ENCODE data around the gene PPP2R1A. TPM values are rescaled to one million over a fixed set of nuclear protein-coding genes. Genes with fewer than 3 reads are reported as not detected.

PPP2R1A gene
- total and polyA plus RNA-seq, 7 donors: 108 to 163 (median 132) TPM

DNA sequence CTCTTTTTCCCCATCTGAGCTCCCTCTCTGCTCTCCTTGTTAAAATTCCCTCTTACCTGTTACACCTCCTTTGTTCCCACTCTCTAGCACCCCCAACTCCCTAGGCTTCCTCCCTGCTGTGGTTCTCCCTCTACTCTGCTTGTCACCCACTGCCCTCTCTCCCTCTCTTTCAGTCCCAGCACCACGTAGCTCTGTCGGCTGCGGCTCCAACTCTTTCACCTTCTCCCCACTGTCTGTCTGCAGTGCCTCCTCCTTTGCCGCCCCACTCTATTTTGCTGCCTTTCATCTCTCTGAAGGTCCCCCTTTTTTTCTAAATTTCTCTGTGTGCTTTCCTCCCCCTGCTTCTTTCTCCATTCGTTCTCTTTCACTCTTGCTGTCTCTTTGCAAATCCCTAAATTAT lies 19.5 kb upstream of the PPP2R1A start:
- intact Hi-C loops (cut with DNase I): loop anchor here (1.0 to 2.0 kb wide), 2 partner anchors 19 to 30 kb away; no protein-coding TSS in a partner anchor
- TF ChIP-seq EP300 (IDR thresholded peaks at IDR 0.05) (no peak), POLR2AphosphoS5 (IDR thresholded peaks at IDR 0.05) (no peak), POLR2A (IDR thresholded peaks at IDR 0.05) (no peak)
- TF ChIP-seq, protein P1, sequence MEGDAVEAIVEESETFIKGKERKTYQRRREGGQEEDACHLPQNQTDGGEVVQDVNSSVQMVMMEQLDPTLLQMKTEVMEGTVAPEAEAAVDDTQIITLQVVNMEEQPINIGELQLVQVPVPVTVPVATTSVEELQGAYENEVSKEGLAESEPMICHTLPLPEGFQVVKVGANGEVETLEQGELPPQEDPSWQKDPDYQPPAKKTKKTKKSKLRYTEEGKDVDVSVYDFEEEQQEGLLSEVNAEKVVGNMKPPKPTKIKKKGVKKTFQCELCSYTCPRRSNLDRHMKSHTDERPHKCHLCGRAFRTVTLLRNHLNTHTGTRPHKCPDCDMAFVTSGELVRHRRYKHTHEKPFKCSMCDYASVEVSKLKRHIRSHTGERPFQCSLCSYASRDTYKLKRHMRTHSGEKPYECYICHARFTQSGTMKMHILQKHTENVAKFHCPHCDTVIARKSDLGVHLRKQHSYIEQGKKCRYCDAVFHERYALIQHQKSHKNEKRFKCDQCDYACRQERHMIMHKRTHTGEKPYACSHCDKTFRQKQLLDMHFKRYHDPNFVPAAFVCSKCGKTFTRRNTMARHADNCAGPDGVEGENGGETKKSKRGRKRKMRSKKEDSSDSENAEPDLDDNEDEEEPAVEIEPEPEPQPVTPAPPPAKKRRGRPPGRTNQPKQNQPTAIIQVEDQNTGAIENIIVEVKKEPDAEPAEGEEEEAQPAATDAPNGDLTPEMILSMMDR (IDR thresholded peaks at IDR 0.05): no peak
- no peaks in the 10 kb centered on the region for H3K9me3 ChIP-seq
- DNase-seq: no peak
- no peaks in the 10 kb centered on the region for H3K27me3 ChIP-seq
- WGBS, 2 donors: 2 to 13% methylated on average over 5 of the region's 5 CpGs
- peak overlapping the region; percentile 78 to 90 (median 88) for H3K4me3 ChIP-seq
- H3K36me3 ChIP-seq: peaks cover 6 to 37% (median 9%) of the 10 kb centered on the region in 4 donors
- peak overlapping the region; percentile 87 to 90 (median 88) for H3K27ac ChIP-seq
- H3K4me1 ChIP-seq: peaks cover 0 to 21% (median 12%) of the 10 kb centered on the region in 4 donors

DNA sequence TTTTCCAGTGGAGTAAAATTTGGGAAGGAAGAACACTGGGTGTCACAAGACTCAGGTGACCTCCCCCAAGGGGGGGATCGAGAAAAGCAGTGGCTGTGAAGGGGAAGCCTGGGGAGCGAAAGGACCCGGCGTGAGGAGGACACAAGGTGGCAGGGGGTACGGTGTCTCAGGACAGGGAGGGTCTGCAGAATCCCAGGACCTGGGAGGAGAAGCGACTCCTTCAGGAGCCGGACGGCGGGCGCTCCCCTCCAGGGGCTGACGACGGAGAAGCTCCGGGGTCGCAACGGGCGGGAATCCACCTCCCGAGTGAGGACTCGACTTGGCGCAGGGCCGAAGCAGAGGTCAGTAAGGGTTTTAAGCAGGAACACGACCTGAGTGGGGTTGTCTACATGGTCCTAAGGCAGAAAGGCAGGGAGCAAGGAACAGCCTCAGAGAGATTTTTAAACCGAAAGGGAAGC lies 19.0 kb upstream of the PPP2R1A start:
- intact Hi-C loops (cut with DNase I): loop anchor here (1.0 to 2.0 kb wide), 2 partner anchors 18 to 30 kb away; no protein-coding TSS in a partner anchor
- Histone ChIP-seq H3K4me1 (peaks cover 0 to 21% (median 12%) of the 10 kb centered on the region in 4 donors), H3K27me3 (no peaks in the 10 kb centered on the region), H3K27ac (peak overlapping the region; percentile 87 to 90 (median 88)), H3K4me3 (peak overlapping the region; percentile 78 to 90 (median 88)), H3K36me3 (peaks cover 6 to 31% (median 9%) of the 10 kb centered on the region in 4 donors), H3K9me3 (no peaks in the 10 kb centered on the region)
- TF ChIP-seq, protein P1 (IDR thresholded peaks at IDR 0.05): no peak
- TF ChIP-seq POLR2A (IDR thresholded peaks at IDR 0.05) (no peak), EP300 (IDR thresholded peaks at IDR 0.05) (no peak), POLR2AphosphoS5 (IDR thresholded peaks at IDR 0.05) (no peak)
- DNase-seq: peak; percentile 67
- WGBS, 2 donors: 0% methylated on average over 22 of the region's 22 CpGs

DNA sequence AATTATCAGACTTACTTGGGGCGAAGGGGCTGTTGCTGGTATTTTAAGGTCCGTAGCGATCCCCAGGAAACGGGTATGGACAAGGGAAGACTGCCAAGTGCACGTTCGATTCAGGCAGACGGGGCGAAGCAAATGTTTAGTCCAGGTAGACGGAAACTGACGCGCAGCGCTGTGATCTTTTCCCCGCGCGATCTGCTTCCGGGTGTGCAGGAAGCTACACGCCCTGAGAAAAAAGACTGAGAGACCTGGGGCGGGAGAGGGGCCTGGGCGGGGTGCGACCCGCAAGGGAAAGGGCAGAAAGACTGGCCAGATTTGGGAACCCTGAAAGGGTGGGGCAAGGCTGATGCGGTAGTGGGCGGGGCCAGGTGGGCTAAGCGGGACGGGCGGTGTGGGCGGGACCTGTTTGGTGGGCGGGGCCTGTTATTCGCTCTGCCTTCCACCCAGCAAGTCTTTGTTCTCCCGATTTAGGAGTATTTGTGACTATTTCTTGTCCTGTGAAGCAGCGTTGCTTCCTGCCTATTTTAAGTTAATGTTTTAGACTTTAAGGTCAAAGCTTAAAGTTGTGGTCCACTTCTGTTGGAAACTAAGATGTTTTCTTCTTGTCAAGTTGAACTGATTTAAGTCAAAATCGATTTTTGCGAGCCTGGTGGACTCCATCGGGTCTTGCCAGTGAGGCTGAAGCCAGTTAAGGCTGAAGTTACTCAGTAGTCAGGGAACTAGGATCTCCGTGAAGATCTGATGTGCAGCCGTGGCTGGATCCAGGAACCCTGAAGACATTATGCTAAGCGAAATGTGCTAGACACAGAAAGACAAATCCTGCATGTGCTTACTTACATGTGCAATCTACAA lies 18.3 kb upstream of the PPP2R1A start, which contains the start of gene ZNF836:
TSS of gene ZNF836 (minus strand) at position 301 of the 849 bp plus-strand sequence. CDS start 3,549 bp downstream, outside the sequence.
- H3K4me1 ChIP-seq: peaks cover 0 to 21% (median 12%) of the 10 kb centered on the region in 4 donors
- peak; percentile 47 to 62 (median 52) for TF ChIP-seq POLR2AphosphoS5 (IDR thresholded peaks at IDR 0.05)
- TF ChIP-seq, protein P1 (IDR thresholded peaks at IDR 0.05): no peak
- no peaks in the 10 kb centered on the region for H3K27me3 ChIP-seq
- intact Hi-C loops (cut with DNase I): loop anchor here (2.0 kb wide), 1 partner anchor 31 kb away; no protein-coding TSS in a partner anchor
- H3K27ac ChIP-seq: peak within 1 kb of the TSS; percentile 87 to 90 (median 88)
- peaks cover 6 to 26% (median 9%) of the 10 kb centered on the region in 4 donors for H3K36me3 ChIP-seq
- peak; percentile 96 for DNase-seq
- no peaks in the 10 kb centered on the region for H3K9me3 ChIP-seq
- peak within 1 kb of the TSS; percentile 78 to 90 (median 88) for H3K4me3 ChIP-seq
- WGBS, 2 donors: 6 to 8% methylated on average over 37 of the region's 37 CpGs

- peaks cover 6 to 19% (median 9%) of the 10 kb centered on the region in 4 donors for H3K36me3 ChIP-seq
- H3K9me3 ChIP-seq: no peaks in the 10 kb centered on the region
- DNase-seq: no peak
- TF ChIP-seq, protein P1 (IDR thresholded peaks at IDR 0.05): no peak
- TF ChIP-seq POLR2AphosphoS5 (IDR thresholded peaks at IDR 0.05) (no peak), EP300 (IDR thresholded peaks at IDR 0.05) (no peak), POLR2A (IDR thresholded peaks at IDR 0.05) (no peak)
- intact Hi-C loops (cut with DNase I): no loop called here
- no peak overlapping the region for H3K4me3 ChIP-seq
- H3K27me3 ChIP-seq: no peaks in the 10 kb centered on the region
- 96 to 100% methylated on average over 1 of the region's 1 CpG for WGBS, 2 donors
- peak overlapping the region in 3 of 4 donors; percentile 87 to 90 (median 88) for H3K27ac ChIP-seq
- H3K4me1 ChIP-seq: peaks cover 0 to 21% (median 12%) of the 10 kb centered on the region in 4 donors
Observed at GRCh38 chr19:52172347-52172746, 17.5 kb upstream of the PPP2R1A start.
